Body of pancreas (tissue), 4 donors: Measurements from ENCODE around the gene MAML3. TPM values are rescaled to one million over a fixed set of nuclear protein-coding genes. Genes with fewer than 3 reads are reported as not detected.

Experiments used
- ATAC-seq: fragments of 150-250 bp; one replicate; pipeline ENCODE4 v1.9.1; 2016
- DNase-seq, 4 donors: peaks; one replicate each; pipeline ENCODE4 v3.0.0-alpha.2; 2019
- H3K27ac ChIP-seq, 4 donors: fragments of 200-600 bp; sonication (generic); 1 replicate in 3 of 4; 2 replicates in 1 of 4; pipeline versions ENCODE4 v1.5.1 to v1.6.1; 2016 to 2019; ENCODE audit warnings: mild to moderate bottlenecking in 1 of 4, mixed read lengths in 1 of 4, moderate library complexity in 1 of 4
- H3K27me3 ChIP-seq, 2 donors: fragments of 200-600 bp; sonication (generic); one replicate each; pipeline ENCODE4 v1.6.0; 2016; ENCODE audit warnings: mild to moderate bottlenecking in 1 of 2
- H3K36me3 ChIP-seq, 2 donors: fragments of 200-600 bp; sonication (generic); replicated peaks in 1 of 2; 2 replicates each; pipeline ENCODE4 v1.5.1; 2016; ENCODE audit warnings: low read depth in 2 of 2; ENCODE audit not compliant: insufficient read depth in 1 of 2
- H3K4me1 ChIP-seq: fragments of 200-600 bp; sonication (generic); one replicate; pipeline ENCODE4 v1.6.0; 2016
- H3K4me3 ChIP-seq, 2 donors: fragments of 200-600 bp; sonication (generic); 1 replicate in 1 of 2; 2 replicates in 1 of 2; pipeline ENCODE4 v1.5.1; 2016 to 2019
- H3K9me3 ChIP-seq, 3 donors: fragments of 200-600 bp; sonication (generic); 1 replicate in 2 of 3; 2 replicates in 1 of 3; pipeline ENCODE4 v1.5.1; 2016
- CTCF ChIP-seq, 7 experiments: fragments of 450-650 bp in 4 of 7; fragments of 200-600 bp in 3 of 7; sonication (generic) in 3 of 7; IDR thresholded peaks; one replicate each; pipeline ENCODE4 v1.5.1; 2016 to 2019; ENCODE audit warnings: antibody characterized with exemption in 7 of 7
- POLR2A ChIP-seq, 3 donors: fragments of 450-650 bp; IDR thresholded peaks; one replicate each; pipeline ENCODE4 v1.6.1; 2016; ENCODE audit warnings: antibody characterized with exemption in 3 of 3, mild to moderate bottlenecking in 2 of 3
- WGBS, 2 donors: methylation state at CpG; one replicate each; pipeline ENCODE4 v1.1.5; 2017; 5-methylcytosine and 5-hydroxymethylcytosine counted together
- intact Hi-C: fragments of 100-400 bp; cut with DNase I; formaldehyde crosslinking; loops from one replicate; pipeline ENCODE4 v1.15.1; 2023
- total RNA-seq, 2 donors: library from RNA; depleted of rRNA; stranded (reverse); fragments of >200 nt; gene quantifications; one replicate each; pipeline ENCODE4 v1.1.0, GENCODE V29; 2016

Gene MAML3
- total RNA-seq, 2 donors from 2014 or later, result 11.2 to 11.4 TPM

GRCh38 chr4:139694522-139695107 lies 459.4 kb downstream of the MAML3 start:
- H3K36me3 ChIP-seq, result no peaks in the 10 kb centered on the region
- DNase-seq (no peak), ATAC-seq (no peak)
- H3K4me3 ChIP-seq, result no peak overlapping the region
- intact Hi-C loops, result no loop called here
- no peak for TF ChIP-seq CTCF (IDR thresholded peaks at IDR 0.05)
- no peak for TF ChIP-seq POLR2A (IDR thresholded peaks at IDR 0.05)
- H3K27ac ChIP-seq, result no peak overlapping the region
- peaks cover 0 to 4% (median 0%) of the 10 kb centered on the region in 3 donors for H3K9me3 ChIP-seq
- H3K27me3 ChIP-seq, result no peaks in the 10 kb centered on the region
- H3K4me1 ChIP-seq, result peaks cover 16% of the 10 kb centered on the region
- 60 to 77% methylated on average over 3 of the region's 3 CpGs for WGBS, 2 donors

- DNase-seq (peak in 2 of 4 donors; percentile 12 to 20), ATAC-seq (peak; percentile 18)
- H3K4me1 ChIP-seq, result peaks cover 16% of the 10 kb centered on the region
- no peak overlapping the region for H3K4me3 ChIP-seq
- no peaks in the 10 kb centered on the region for H3K36me3 ChIP-seq
- H3K27ac ChIP-seq, result peak overlapping the region in 2 of 4 donors; percentile 2 to 36
- WGBS, 2 donors, result 11 to 15% methylated on average over 3 to 4 of the region's 4 CpGs
- H3K27me3 ChIP-seq, result no peaks in the 10 kb centered on the region
- TF ChIP-seq POLR2A (IDR thresholded peaks at IDR 0.05) (no peak), CTCF (IDR thresholded peaks at IDR 0.05) (peak in 3 of 7 experiments; percentile 39 to 44 (median 43))
- H3K9me3 ChIP-seq, result peaks cover 0 to 4% (median 0%) of the 10 kb centered on the region in 3 donors
- intact Hi-C loops, result no loop called here
Measured at GRCh38 chr4:139692309-139693012, 461.5 kb downstream of the MAML3 start.

- DNase-seq (no peak), ATAC-seq (no peak)
- Histone ChIP-seq H3K36me3 (no peaks in the 10 kb centered on the region), H3K27ac (no peak overlapping the region), H3K4me3 (no peak overlapping the region), H3K9me3 (no peaks in the 10 kb centered on the region), H3K27me3 (no peaks in the 10 kb centered on the region), H3K4me1 (peaks cover 29% of the 10 kb centered on the region)
- intact Hi-C loops, result no loop called here
- TF ChIP-seq CTCF (IDR thresholded peaks at IDR 0.05) (no peak), POLR2A (IDR thresholded peaks at IDR 0.05) (no peak)
Measured at GRCh38 chr4:139690419-139690818, 463.6 kb downstream of the MAML3 start.

GRCh38 chr4:139689093-139689722 lies 464.8 kb downstream of the MAML3 start:
- no peaks in the 10 kb centered on the region for H3K9me3 ChIP-seq
- WGBS, 2 donors, result 82 to 89% methylated on average over 6 of the region's 6 CpGs
- no peak overlapping the region for H3K27ac ChIP-seq
- no peak overlapping the region for H3K4me3 ChIP-seq
- peaks cover 29% of the 10 kb centered on the region for H3K4me1 ChIP-seq
- H3K27me3 ChIP-seq, result no peaks in the 10 kb centered on the region
- no peak for TF ChIP-seq POLR2A (IDR thresholded peaks at IDR 0.05)
- no peak for TF ChIP-seq CTCF (IDR thresholded peaks at IDR 0.05)
- H3K36me3 ChIP-seq, result no peaks in the 10 kb centered on the region
- DNase-seq, result no peak
- intact Hi-C loops, result no loop called here
- ATAC-seq, result no peak
